GM12864 (cell line): ENCODE results near the gene NME3.

Source experiments
- DNase-seq: peaks from one replicate; pipeline ENCODE4 v3.0.0-alpha.2; 2011; ENCODE audit warnings: low read depth
- H3K4me3 ChIP-seq: 2 replicates; pipeline ENCODE4 v1.5.1; 2011; ENCODE audit warnings: mild to moderate bottlenecking, low read depth, low read length, control low read depth
- CTCF ChIP-seq: IDR thresholded peaks from 2 replicates; pipeline ENCODE4 v1.5.1; 2011; ENCODE audit warnings: low read depth, mild to moderate bottlenecking, moderate library complexity, low read length, control low read depth, inconsistent platforms; ENCODE audit errors: missing control alignments

NME3 gene

GRCh38 chr16:1779741-1780676, 8.7 kb upstream of the NME3 start:
- no peak for TF ChIP-seq CTCF
- H3K4me3 ChIP-seq = no peak overlapping the region
- DNase-seq = no peak

- no peak for DNase-seq
- TF ChIP-seq CTCF = no peak
Observed at GRCh38 chr16:1779234-1779701, 7.9 kb upstream of the NME3 start.

GRCh38 chr16:1778200-1779179, 7.1 kb upstream of the NME3 start:
- no peak for DNase-seq

More at GRCh38 chr16:1779234-1779701, 7.9 kb upstream of the NME3 start:
- H3K4me3 ChIP-seq = no peak overlapping the region

GRCh38 chr16:1777375-1778199, 6.2 kb upstream of the NME3 start:
- TF ChIP-seq CTCF = no peak
- DNase-seq = no peak

More at GRCh38 chr16:1778200-1779179, 7.1 kb upstream of the NME3 start:
- H3K4me3 ChIP-seq = no peak overlapping the region
- no peak for TF ChIP-seq CTCF

GRCh38 chr16:1776991-1777374, 5.6 kb upstream of the NME3 start:
- H3K4me3 ChIP-seq = no peak overlapping the region
- TF ChIP-seq CTCF = no peak
- DNase-seq = no peak

More at GRCh38 chr16:1777375-1778199, 6.2 kb upstream of the NME3 start:
- no peak overlapping the region for H3K4me3 ChIP-seq

GRCh38 chr16:1776672-1776955, 5.3 kb upstream of the NME3 start:
- DNase-seq = no peak
- TF ChIP-seq CTCF = no peak
- no peak overlapping the region for H3K4me3 ChIP-seq
